GM13976 (cell line): ENCODE measurements around the gene ATXN1L.
"Not testable (repeated sequence)": the region's sequence is repeated elsewhere in the genome, so short reads cannot be mapped to it uniquely, and the experiment has no call there.

Experiments used
- DNase-seq: peaks from one replicate; pipeline ENCODE4 v3.0.0; 2012; ENCODE audit warnings: low spot score
- in situ Hi-C: fragments of 300-500 bp; cut with MboI; formaldehyde crosslinking; loops from one replicate; pipeline ENCODE4 v1.12.0; 2022; ENCODE audit warnings: low sequenced_read_pairs, mixed read lengths, inconsistent platforms; ENCODE audit not compliant: unreplicated experiment
- TF ChIP-seq, protein P1 (sequence below): IDR thresholded peaks from 2 replicates; pipeline ENCODE4 v1.5.1; 2012; ENCODE audit warnings: borderline replicate concordance, mild to moderate bottlenecking; ENCODE audit not compliant: insufficient read depth; ENCODE audit errors: extremely low read depth, missing control alignments, control extremely low read depth

ATXN1L gene

DNA sequence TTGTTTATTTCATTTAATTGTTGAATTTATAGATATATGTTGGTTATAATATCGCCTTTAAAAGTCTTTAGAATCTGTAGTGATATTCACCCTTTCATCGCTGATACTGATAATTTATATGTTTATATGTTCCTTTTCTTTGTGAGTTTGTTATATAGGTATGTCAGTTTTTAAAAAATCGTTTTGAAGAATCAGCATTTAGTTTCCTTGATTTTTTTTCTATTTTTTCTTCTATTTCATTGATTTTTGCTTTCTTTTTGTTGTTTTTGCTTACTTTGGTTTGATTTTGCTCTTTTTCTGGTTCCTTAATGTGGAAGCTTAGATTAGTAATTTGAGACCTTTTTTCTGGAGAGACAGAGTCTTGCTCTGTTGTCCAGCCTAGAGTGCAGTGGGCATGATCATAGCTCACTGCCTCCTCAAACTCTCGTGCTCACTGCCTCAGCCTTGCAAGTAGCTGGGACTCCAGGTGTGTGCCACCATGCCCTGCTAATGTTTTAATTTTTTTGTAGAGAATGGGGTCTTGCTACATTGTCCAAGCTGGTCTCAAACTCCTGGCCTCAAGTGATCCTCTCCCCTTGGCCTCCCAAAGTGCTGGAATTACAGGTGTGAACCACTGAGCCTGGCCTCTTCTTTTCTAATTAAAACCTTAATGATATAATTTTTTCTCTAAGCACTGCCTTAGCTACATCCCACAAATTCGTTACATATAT lies 57.0 kb downstream of the ATXN1L start:
- in situ Hi-C loops = no loop called here
- TF ChIP-seq, protein P1, sequence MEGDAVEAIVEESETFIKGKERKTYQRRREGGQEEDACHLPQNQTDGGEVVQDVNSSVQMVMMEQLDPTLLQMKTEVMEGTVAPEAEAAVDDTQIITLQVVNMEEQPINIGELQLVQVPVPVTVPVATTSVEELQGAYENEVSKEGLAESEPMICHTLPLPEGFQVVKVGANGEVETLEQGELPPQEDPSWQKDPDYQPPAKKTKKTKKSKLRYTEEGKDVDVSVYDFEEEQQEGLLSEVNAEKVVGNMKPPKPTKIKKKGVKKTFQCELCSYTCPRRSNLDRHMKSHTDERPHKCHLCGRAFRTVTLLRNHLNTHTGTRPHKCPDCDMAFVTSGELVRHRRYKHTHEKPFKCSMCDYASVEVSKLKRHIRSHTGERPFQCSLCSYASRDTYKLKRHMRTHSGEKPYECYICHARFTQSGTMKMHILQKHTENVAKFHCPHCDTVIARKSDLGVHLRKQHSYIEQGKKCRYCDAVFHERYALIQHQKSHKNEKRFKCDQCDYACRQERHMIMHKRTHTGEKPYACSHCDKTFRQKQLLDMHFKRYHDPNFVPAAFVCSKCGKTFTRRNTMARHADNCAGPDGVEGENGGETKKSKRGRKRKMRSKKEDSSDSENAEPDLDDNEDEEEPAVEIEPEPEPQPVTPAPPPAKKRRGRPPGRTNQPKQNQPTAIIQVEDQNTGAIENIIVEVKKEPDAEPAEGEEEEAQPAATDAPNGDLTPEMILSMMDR = no peak
- DNase-seq = no peak

DNA sequence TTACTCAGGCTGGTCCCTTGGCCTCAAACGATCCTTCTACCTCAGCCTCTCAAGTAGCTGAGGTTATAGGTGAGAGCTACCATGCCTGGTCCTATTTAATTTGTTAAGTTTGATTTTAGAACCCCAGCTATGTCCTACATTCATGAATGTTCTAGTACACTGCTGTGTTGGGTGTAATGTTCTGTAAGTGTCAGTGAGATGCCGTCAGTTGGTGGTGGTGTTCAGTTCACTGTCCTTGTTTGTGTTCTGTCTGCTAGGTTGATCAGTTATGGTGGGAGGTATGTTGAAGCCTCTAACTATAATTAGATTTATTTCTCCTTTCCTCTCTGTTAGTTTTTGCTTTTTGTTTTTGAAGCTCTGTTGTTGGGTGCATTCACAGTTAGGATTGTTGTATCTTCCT lies 57.8 kb downstream of the ATXN1L start:
- no peak for DNase-seq
- in situ Hi-C loops = no loop called here

DNA sequence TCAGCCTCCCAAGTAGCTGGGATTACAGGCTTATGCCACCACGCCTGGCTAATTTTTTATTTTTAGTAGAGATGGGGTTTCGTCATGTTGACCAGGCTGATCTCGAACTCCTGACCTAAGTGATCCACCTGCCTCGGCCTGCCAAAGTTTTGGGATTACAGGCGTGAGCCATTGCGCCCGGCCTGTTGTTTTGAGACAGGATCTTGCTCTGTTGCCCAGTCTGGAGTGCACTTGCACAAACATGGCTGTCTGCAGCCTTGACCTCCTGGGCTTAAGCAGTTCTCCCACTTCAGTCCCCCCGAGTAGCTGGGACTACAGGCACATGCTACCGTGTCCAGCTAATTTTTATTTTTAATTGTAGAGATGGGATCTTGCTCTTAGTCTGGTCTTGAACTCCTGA lies 58.5 kb downstream of the ATXN1L start:
- in situ Hi-C loops = no loop called here

More for the DNA sequence above, 57.8 kb downstream of the ATXN1L start:
- TF ChIP-seq, protein P1 = no peak

DNA sequence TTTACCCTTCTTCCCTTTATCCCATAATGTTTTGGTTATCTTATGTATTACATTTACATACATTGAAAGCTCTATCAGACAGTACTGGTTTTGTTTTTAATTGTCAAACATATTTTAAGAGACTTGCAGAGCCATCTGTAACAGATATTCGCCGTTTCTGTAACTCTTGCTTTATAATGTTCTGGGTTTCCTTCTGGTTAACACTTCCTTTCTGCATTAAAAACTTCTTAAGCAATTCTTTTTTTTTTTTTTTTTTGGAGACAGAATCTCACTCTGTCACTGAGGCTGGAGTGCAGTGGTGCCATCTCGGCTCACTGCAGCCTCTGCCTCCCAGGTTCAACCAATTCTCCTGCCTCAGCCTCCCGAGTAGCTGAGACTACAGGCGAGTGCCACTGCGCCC lies 60.0 kb downstream of the ATXN1L start:
- DNase-seq, in situ Hi-C loops: not testable (repeated sequence)

More for the DNA sequence above, 58.5 kb downstream of the ATXN1L start:
- TF ChIP-seq, protein P1 = no peak
- no peak for DNase-seq
